OCI-LY7 (cell line): ENCODE results near the gene LHFPL6. TPM values are rescaled to one million over a fixed set of nuclear protein-coding genes. Genes with fewer than 3 reads are reported as not detected.
"Not testable (repeated sequence)": the region's sequence is repeated elsewhere in the genome, so short reads cannot be mapped to it uniquely, and the experiment has no call there.

Experiments used
- BruUV-seq: library from RNA; stranded (reverse); fragments of 400-500 nt; replicated peaks from 2 replicates; lab custom pipeline; 2021; lab: Mats Ljungman, UMichigan
- CTCF ChIA-PET: fragments of 300-600 bp; sonication (Branson Sonifier 250); formaldehyde crosslinking; loops from one replicate; lab custom pipeline; 2022; ENCODE audit warnings: antibody characterized with exemption; ENCODE audit not compliant: unreplicated experiment; lab: Charles Lee
- POLR2A ChIA-PET: fragments of 300-600 bp; sonication (Branson Sonifier 250); formaldehyde crosslinking; loops from one replicate; lab custom pipeline; 2022; ENCODE audit warnings: antibody characterized with exemption; lab: Charles Lee
- DNase-seq: peaks from one replicate; pipeline ENCODE4 v3.0.0-alpha.2; 2015; ENCODE audit warnings: low spot score
- H2AFZ ChIP-seq: fragments of 200-600 bp; sonication (generic), shearing (Covaris generic); 2 replicates; pipeline ENCODE4 v1.6.1; 2014; ENCODE audit warnings: mild to moderate bottlenecking, antibody characterized with exemption, low read length, moderate library complexity
- H3K27ac ChIP-seq: fragments of 200-600 bp; sonication (generic); 2 replicates; pipeline ENCODE4 v1.5.1; 2014; ENCODE audit warnings: mixed run types, low read depth, mild to moderate bottlenecking, moderate library complexity, low read length, inconsistent platforms; ENCODE audit not compliant: poor library complexity, severe bottlenecking
- H3K36me3 ChIP-seq: fragments of 200-600 bp; sonication (generic); 2 replicates; pipeline ENCODE4 v1.6.1; 2014; ENCODE audit warnings: mild to moderate bottlenecking, antibody characterized with exemption, low read length, moderate library complexity, mixed read lengths; ENCODE audit not compliant: insufficient read depth
- H3K4me1 ChIP-seq: fragments of 200-600 bp; sonication (generic); 2 replicates; pipeline ENCODE4 v1.5.1; 2014; ENCODE audit warnings: mild to moderate bottlenecking, low read length; ENCODE audit not compliant: insufficient read depth, poor library complexity, severe bottlenecking
- H3K4me2 ChIP-seq: fragments of 200-600 bp; sonication (generic); 2 replicates; pipeline ENCODE4 v1.6.1; 2014; ENCODE audit warnings: mild to moderate bottlenecking, low read length
- H3K4me3 ChIP-seq: fragments of 200-600 bp; sonication (generic); 2 replicates; pipeline ENCODE4 v1.5.1; 2014; ENCODE audit warnings: mild to moderate bottlenecking, low read depth, low read length; ENCODE audit not compliant: poor library complexity, severe bottlenecking
- H3K79me2 ChIP-seq: fragments of 200-600 bp; sonication (generic); 2 replicates; pipeline ENCODE4 v1.6.1; 2016; ENCODE audit warnings: low read depth, mild to moderate bottlenecking, low read length, moderate library complexity, mixed read lengths; ENCODE audit not compliant: insufficient read depth
- H3K9me2 ChIP-seq: fragments of 200-600 bp; sonication (generic); 2 replicates; pipeline ENCODE4 v1.6.1; 2016; ENCODE audit warnings: mild to moderate bottlenecking, low read length, mixed read lengths; ENCODE audit not compliant: insufficient read depth
- H3K9me3 ChIP-seq: fragments of 200-600 bp; sonication (generic); 2 replicates; pipeline ENCODE4 v1.6.1; 2014; ENCODE audit warnings: mild to moderate bottlenecking, mixed run types, low read length, mixed read lengths
- H4K20me1 ChIP-seq: fragments of 200-600 bp; sonication (generic); 2 replicates; pipeline ENCODE4 v1.6.1; 2014; ENCODE audit warnings: mild to moderate bottlenecking, antibody characterized with exemption, low read length, moderate library complexity, mixed read lengths; ENCODE audit not compliant: insufficient read depth
- CTCF ChIP-seq: fragments of 200-600 bp; sonication (generic); conservative IDR thresholded peaks from 2 replicates; pipeline ENCODE4 v1.5.1; 2014; ENCODE audit warnings: mild to moderate bottlenecking, antibody characterized with exemption, low read length, moderate library complexity, mixed read lengths
- EZH2phosphoT487 ChIP-seq: fragments of 200-600 bp; sonication (generic); IDR thresholded peaks from 2 replicates; pipeline ENCODE4 v1.6.1; 2018; ENCODE audit warnings: low read depth, borderline replicate concordance, mild to moderate bottlenecking, mixed run types, antibody characterized with exemption, low read length, moderate library complexity, mixed read lengths
- intact Hi-C: fragments of 100-400 bp; cut with micrococcal nuclease; formaldehyde crosslinking; loops from one replicate; pipeline ENCODE4 v1.10.0; 2022; ENCODE audit not compliant: unreplicated experiment
- total RNA-seq, 2 experiments: library from RNA; depleted of rRNA in 1 of 2; stranded (reverse); fragments of >200 nt in 1 of 2; shearing (Covaris generic) in 1 of 2; gene quantifications; 2 replicates each; pipeline ENCODE4 v1.2.3, GENCODE V29; 2014 to 2022

Gene LHFPL6
- total RNA-seq, 2 experiments from 2014 or later = 15.1 to 27.7 TPM

GRCh38 chr13:39341251-39341650 lies 261.7 kb downstream of the LHFPL6 start:
- H3K4me1 ChIP-seq = no peaks in the 10 kb centered on the region
- H3K9me3 ChIP-seq = no peaks in the 10 kb centered on the region
- no peaks in the 10 kb centered on the region for H3K36me3 ChIP-seq
- POLR2A ChIA-PET = interaction anchor here (0.7 to 2.0 kb wide), 4 partner anchors 11 to 29 kb away, joined by 3 to 11 read pairs (median 3); no protein-coding TSS in a partner anchor
- no peaks in the 10 kb centered on the region for H3K79me2 ChIP-seq
- H2AFZ ChIP-seq = no peak overlapping the region
- no peak overlapping the region for H3K27ac ChIP-seq
- CTCF ChIA-PET = no interaction called here
- H4K20me1 ChIP-seq = no peaks in the 10 kb centered on the region
- no peaks in the 10 kb centered on the region for H3K9me2 ChIP-seq
- no TSS peak for BruUV-seq
- intact Hi-C loops = loop anchor here (10.0 kb wide), 1 partner anchor 366 kb away; no protein-coding TSS in a partner anchor
- TF ChIP-seq CTCF = no peak
- TF ChIP-seq EZH2phosphoT487 = no peak
- H3K4me2 ChIP-seq = no peak overlapping the region
- no peak for DNase-seq
- H3K4me3 ChIP-seq = no peak overlapping the region

GRCh38 chr13:39338114-39338513 lies 264.9 kb downstream of the LHFPL6 start:
- H3K79me2 ChIP-seq, BruUV-seq, intact Hi-C loops, H2AFZ ChIP-seq, H3K4me2 ChIP-seq, H3K4me3 ChIP-seq, DNase-seq, H3K36me3 ChIP-seq, H3K9me3 ChIP-seq, H3K9me2 ChIP-seq, H4K20me1 ChIP-seq, H3K27ac ChIP-seq, H3K4me1 ChIP-seq: not testable (repeated sequence)
- ChIA-PET POLR2A (interaction anchor here (0.6 to 1.2 kb wide), 4 partner anchors 10 to 295 kb away, joined by 3 to 5 read pairs (median 3); no protein-coding TSS in a partner anchor), CTCF (interaction anchor here (1.2 kb wide), 1 partner anchor 13 kb away, joined by 3 read pairs; no protein-coding TSS in a partner anchor)

GRCh38 chr13:39336937-39337336 lies 266.1 kb downstream of the LHFPL6 start:
- no TSS peak for BruUV-seq
- H3K9me2 ChIP-seq = no peaks in the 10 kb centered on the region
- POLR2A ChIA-PET = interaction anchor here (1.0 to 1.2 kb wide), 2 partner anchors 11 kb away, joined by 3 to 5 read pairs; no protein-coding TSS in a partner anchor

More at GRCh38 chr13:39336937-39337336, 266.1 kb downstream of the LHFPL6 start:
- no peak for DNase-seq
- Histone ChIP-seq H4K20me1 (no peaks in the 10 kb centered on the region), H3K4me1 (no peaks in the 10 kb centered on the region), H3K9me3 (no peaks in the 10 kb centered on the region), H3K79me2 (no peaks in the 10 kb centered on the region), H3K4me2 (no peak overlapping the region), H3K36me3 (no peaks in the 10 kb centered on the region), H2AFZ (no peak overlapping the region), H3K27ac (no peak overlapping the region), H3K4me3 (no peak overlapping the region)
- intact Hi-C loops = no loop called here
- TF ChIP-seq EZH2phosphoT487 (no peak), CTCF (no peak)
- CTCF ChIA-PET = no interaction called here
